VCaP (cell line): ENCODE data around the gene RBM20.

Experiments used
- H3K27ac ChIP-seq: fragments of 450-650 bp; 2 replicates; pipeline ENCODE4 v1.5.1; 2017
- CTCF ChIP-seq: fragments of 450-650 bp; conservative IDR thresholded peaks from 2 replicates; pipeline ENCODE4 v1.5.1; 2017; ENCODE audit warnings: mild to moderate bottlenecking, moderate library complexity

The RBM20 gene

GRCh38 chr10:110777661-110778060 lies 133.5 kb downstream of the RBM20 start:
- TF ChIP-seq CTCF, result no peak
- H3K27ac ChIP-seq, result no peak overlapping the region

GRCh38 chr10:110778211-110778610 lies 134.1 kb downstream of the RBM20 start:
- no peak overlapping the region for H3K27ac ChIP-seq
- TF ChIP-seq CTCF, result no peak

GRCh38 chr10:110779489-110779888 lies 135.4 kb downstream of the RBM20 start:
- H3K27ac ChIP-seq, result no peak overlapping the region
- no peak for TF ChIP-seq CTCF

- no peak overlapping the region for H3K27ac ChIP-seq
- no peak for TF ChIP-seq CTCF
These were observed 136.6 kb downstream of the RBM20 start for GRCh38 chr10:110780704-110781103.

GRCh38 chr10:110781139-110781538 lies 137.0 kb downstream of the RBM20 start:
- TF ChIP-seq CTCF, result no peak
- H3K27ac ChIP-seq, result no peak overlapping the region

GRCh38 chr10:110782616-110783015 lies 138.5 kb downstream of the RBM20 start:
- no peak for TF ChIP-seq CTCF
- H3K27ac ChIP-seq, result no peak overlapping the region

- peak overlapping the region; percentile 78 for H3K27ac ChIP-seq
- TF ChIP-seq CTCF, result no peak
These were observed 139.5 kb downstream of the RBM20 start for GRCh38 chr10:110783509-110784107.

GRCh38 chr10:110784198-110784597 lies 140.1 kb downstream of the RBM20 start:
- TF ChIP-seq CTCF, result no peak

More at GRCh38 chr10:110784198-110784597, 140.1 kb downstream of the RBM20 start:
- peak overlapping the region; percentile 78 for H3K27ac ChIP-seq
